Neuronal stem cell (in vitro differentiated cells): ENCODE measurements around the gene DDIAS.
A peak's percentile ranks its signal among the peaks of the same experiment; 100 is the strongest.
"Not testable (repeated sequence)": the region's sequence is repeated elsewhere in the genome, so short reads cannot be mapped to it uniquely, and the experiment has no call there.

ENCODE experiments used
- DNase-seq: peaks from one replicate; pipeline ENCODE4 v3.0.0-alpha.2; 2013; ENCODE audit warnings: low spot score
- H2AFZ ChIP-seq: one replicate; pipeline ENCODE4 v1.6.1; 2013; ENCODE audit warnings: mild to moderate bottlenecking, low read length, inconsistent platforms
- H2AK5ac ChIP-seq: 2 replicates; pipeline ENCODE4 v1.6.1; 2013; ENCODE audit warnings: low read depth, mild to moderate bottlenecking, inconsistent platforms, low read length, moderate library complexity, mixed read lengths
- H2BK120ac ChIP-seq: 2 replicates; pipeline ENCODE4 v1.6.1; 2013; ENCODE audit warnings: low read depth, mild to moderate bottlenecking, inconsistent platforms, low read length, moderate library complexity, mixed read lengths
- H2BK12ac ChIP-seq: one replicate; pipeline ENCODE4 v1.6.1; 2013; ENCODE audit warnings: low read length, inconsistent platforms
- H2BK15ac ChIP-seq: 2 replicates; pipeline ENCODE4 v1.6.1; 2013; ENCODE audit warnings: mild to moderate bottlenecking, low read length, inconsistent platforms, mixed read lengths
- H2BK5ac ChIP-seq: one replicate; pipeline ENCODE4 v1.6.1; 2013; ENCODE audit warnings: inconsistent platforms, mild to moderate bottlenecking, low read length, moderate library complexity
- H3K14ac ChIP-seq: one replicate; pipeline ENCODE4 v1.6.1; 2013; ENCODE audit warnings: low read length, inconsistent platforms
- H3K18ac ChIP-seq: 2 replicates; pipeline ENCODE4 v1.6.1; 2013; ENCODE audit warnings: low read length, inconsistent platforms
- H3K23ac ChIP-seq: 2 replicates; pipeline ENCODE4 v1.6.1; 2013; ENCODE audit warnings: low read depth, mild to moderate bottlenecking, mixed read lengths, low read length, inconsistent platforms; ENCODE audit not compliant: poor library complexity
- H3K27ac ChIP-seq: replicated peaks from 3 replicates; pipeline ENCODE4 v1.5.1; 2013; ENCODE audit warnings: low read length, inconsistent platforms
- H3K27me3 ChIP-seq, 3 experiments: 2 replicates each; pipeline ENCODE4 v1.6.1; 2013; ENCODE audit warnings: low read length in 3 of 3, mild to moderate bottlenecking in 2 of 3, inconsistent platforms in 1 of 3, low read depth in 1 of 3, mixed read lengths in 1 of 3, moderate library complexity in 1 of 3; ENCODE audit not compliant: control insufficient read depth in 3 of 3, insufficient read depth in 3 of 3
- H3K36me3 ChIP-seq, 2 donors: replicated peaks in 1 of 2; 2 replicates each; pipeline ENCODE4 v1.6.1; 2013; ENCODE audit warnings: low read length in 2 of 2; ENCODE audit not compliant: control insufficient read depth in 2 of 2, insufficient read depth in 2 of 2
- H3K4ac ChIP-seq: 2 replicates; pipeline ENCODE4 v1.6.1; 2013; ENCODE audit warnings: inconsistent platforms, mild to moderate bottlenecking, low read length, moderate library complexity
- H3K4me1 ChIP-seq, 2 donors: 1 replicate in 1 of 2; 2 replicates in 1 of 2; pipeline ENCODE4 v1.6.1; 2013; ENCODE audit warnings: low read length in 2 of 2, low read depth in 1 of 2; ENCODE audit not compliant: control insufficient read depth in 2 of 2, insufficient read depth in 1 of 2
- H3K4me2 ChIP-seq: one replicate; pipeline ENCODE4 v1.6.1; 2013; ENCODE audit warnings: mild to moderate bottlenecking, low read length, inconsistent platforms; ENCODE audit not compliant: insufficient read depth, poor library complexity, severe bottlenecking
- H3K4me3 ChIP-seq, 2 donors: 2 replicates each; pipeline ENCODE4 v1.5.1; 2013; ENCODE audit warnings: low read length in 2 of 2, mild to moderate bottlenecking in 2 of 2, inconsistent platforms in 1 of 2, moderate library complexity in 1 of 2
- H3K79me1 ChIP-seq: one replicate; pipeline ENCODE4 v1.6.1; 2013; ENCODE audit warnings: low read depth, mild to moderate bottlenecking, inconsistent platforms, low read length, moderate library complexity
- H3K9ac ChIP-seq: one replicate; pipeline ENCODE4 v1.6.1; 2013; ENCODE audit warnings: mild to moderate bottlenecking, low read depth, low read length, inconsistent platforms; ENCODE audit not compliant: poor library complexity
- H3K9me3 ChIP-seq, 2 donors: replicated peaks in 1 of 2; 2 replicates each; pipeline versions ENCODE3 to v1.6.1; 2013; ENCODE audit warnings: low read length in 2 of 2, mild to moderate bottlenecking in 2 of 2, inconsistent platforms in 1 of 2, low read depth in 1 of 2, mixed read lengths in 1 of 2, moderate library complexity in 1 of 2; ENCODE audit not compliant: control insufficient read depth in 2 of 2, insufficient read depth in 1 of 2
- H4K8ac ChIP-seq: one replicate; pipeline ENCODE4 v1.6.1; 2013; ENCODE audit warnings: low read depth, mild to moderate bottlenecking, inconsistent platforms, low read length, moderate library complexity
- H4K91ac ChIP-seq: one replicate; pipeline ENCODE4 v1.6.1; 2013; ENCODE audit warnings: low read length, low read depth, mild to moderate bottlenecking, inconsistent platforms; ENCODE audit not compliant: poor library complexity
- WGBS, 2 donors: extraction: QIAGEN DNeasy Blood & Tissue Kit; methylation state at CpG; one replicate each; pipeline ENCODE4 v1.1.7; 2013; ENCODE audit warnings: missing lambda C conversion rate in 2 of 2, mixed read lengths in 1 of 2; ENCODE audit not compliant: insufficient read length in 2 of 2, insufficient replicate concordance in 1 of 2; ENCODE audit errors: extremely low coverage in 2 of 2; 5-methylcytosine and 5-hydroxymethylcytosine counted together

Gene DDIAS

GRCh38 chr11:82922396-82923173 is 21.0 kb downstream of the DDIAS start:
- H2AK5ac ChIP-seq, H3K4me1 ChIP-seq, H3K9me3 ChIP-seq, H2BK12ac ChIP-seq, H3K14ac ChIP-seq, H3K4me3 ChIP-seq, H3K9ac ChIP-seq, H2BK15ac ChIP-seq, H3K27me3 ChIP-seq, H2BK5ac ChIP-seq, H4K8ac ChIP-seq, H4K91ac ChIP-seq, H3K4me2 ChIP-seq, H3K4ac ChIP-seq, DNase-seq, H3K23ac ChIP-seq, H3K79me1 ChIP-seq, H3K18ac ChIP-seq, H2BK120ac ChIP-seq, H3K27ac ChIP-seq, H2AFZ ChIP-seq: not testable (repeated sequence)
- H3K36me3 ChIP-seq, result peaks cover 2 to 36% of the 10 kb centered on the region in 2 donors
- no CpG with 5 or more reads among the region's 8 CpGs for WGBS, 2 donors

- Histone ChIP-seq H3K14ac (no peak overlapping the region), H3K79me1 (no peaks in the 10 kb centered on the region), H2AK5ac (no peak overlapping the region), H2AFZ (no peak overlapping the region), H3K4me1 (no peaks in the 10 kb centered on the region), H4K91ac (no peak overlapping the region), H3K23ac (no peak overlapping the region), H3K9me3 (no peaks in the 10 kb centered on the region), H3K4me2 (no peak overlapping the region), H3K4me3 (no peak overlapping the region), H4K8ac (no peak overlapping the region), H2BK5ac (no peak overlapping the region), H3K27me3 (no peaks in the 10 kb centered on the region), H2BK15ac (no peak overlapping the region), H2BK12ac (no peak overlapping the region), H3K4ac (no peak overlapping the region), H3K18ac (no peak overlapping the region), H2BK120ac (no peak overlapping the region), H3K27ac (no peak overlapping the region), H3K9ac (no peak overlapping the region), H3K36me3 (peaks cover 2 to 45% of the 10 kb centered on the region in 2 donors)
- DNase-seq, result no peak
- no CpG with 5 or more reads among the region's 5 CpGs for WGBS, 2 donors
These were observed 23.1 kb downstream of the DDIAS start for GRCh38 chr11:82924522-82925224.

DNA sequence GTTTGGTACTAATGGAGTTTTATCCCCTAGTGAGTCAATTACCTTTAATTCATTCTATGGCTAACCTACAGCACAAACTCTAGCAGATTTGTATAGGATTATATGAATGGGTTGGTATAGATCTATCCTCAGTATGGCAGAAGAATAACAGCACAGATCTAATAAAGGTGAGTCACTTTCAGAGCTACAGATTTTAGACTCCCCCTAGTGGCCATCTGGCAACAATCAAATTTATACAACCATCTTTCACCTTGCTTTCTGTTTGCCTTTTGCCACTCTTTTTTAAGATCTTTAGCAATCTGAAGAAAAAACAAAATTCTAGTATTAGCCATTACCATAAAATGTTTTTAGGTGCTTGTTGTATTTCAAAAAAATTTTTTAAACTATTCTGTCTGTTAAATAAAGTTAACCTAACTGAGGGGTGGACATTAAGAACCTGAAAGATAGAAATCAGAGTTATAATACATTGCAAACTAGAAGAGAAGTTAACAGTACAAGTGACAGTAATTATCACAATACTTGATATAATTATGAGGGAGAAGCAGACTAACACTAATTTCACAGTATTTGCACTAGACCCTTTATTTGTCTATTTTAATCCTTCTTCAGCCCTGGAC is 25.8 kb downstream of the DDIAS start:
- no peak overlapping the region for H4K91ac ChIP-seq
- no peak overlapping the region for H2BK15ac ChIP-seq
- no peak overlapping the region for H4K8ac ChIP-seq
- no peaks in the 10 kb centered on the region for H3K4me1 ChIP-seq
- no peak overlapping the region for H3K4me3 ChIP-seq
- H2BK5ac ChIP-seq, result no peak overlapping the region
- no peak overlapping the region for H3K9ac ChIP-seq
- DNase-seq, result peak; percentile 26
- no peak overlapping the region for H3K4ac ChIP-seq
- no peak overlapping the region for H2BK12ac ChIP-seq
- peaks cover 7 to 61% of the 10 kb centered on the region in 2 donors for H3K36me3 ChIP-seq
- no peak overlapping the region for H3K4me2 ChIP-seq
- H3K27ac ChIP-seq, result no peak overlapping the region
- no peak overlapping the region for H2BK120ac ChIP-seq
- no peak overlapping the region for H2AFZ ChIP-seq
- H3K14ac ChIP-seq, result no peak overlapping the region
- no peaks in the 10 kb centered on the region for H3K27me3 ChIP-seq
- H3K23ac ChIP-seq, result no peak overlapping the region
- no peak overlapping the region for H3K18ac ChIP-seq
- no peak overlapping the region for H2AK5ac ChIP-seq
- H3K79me1 ChIP-seq, result no peaks in the 10 kb centered on the region
- no peaks in the 10 kb centered on the region for H3K9me3 ChIP-seq

GRCh38 chr11:82929121-82929520 is 27.6 kb downstream of the DDIAS start:
- Histone ChIP-seq H3K4me2 (no peak overlapping the region), H2AFZ (no peak overlapping the region), H2BK5ac (no peak overlapping the region), H3K18ac (no peak overlapping the region), H4K8ac (no peak overlapping the region), H3K79me1 (no peaks in the 10 kb centered on the region), H3K23ac (no peak overlapping the region), H2BK120ac (no peak overlapping the region), H3K14ac (no peak overlapping the region), H2AK5ac (no peak overlapping the region), H3K4ac (no peak overlapping the region), H2BK12ac (no peak overlapping the region), H3K4me3 (no peak overlapping the region), H3K36me3 (peaks cover 7 to 64% of the 10 kb centered on the region in 2 donors), H3K27me3 (no peaks in the 10 kb centered on the region), H3K27ac (no peak overlapping the region), H3K9me3 (no peaks in the 10 kb centered on the region), H3K9ac (no peak overlapping the region), H4K91ac (no peak overlapping the region), H2BK15ac (no peak overlapping the region), H3K4me1 (no peaks in the 10 kb centered on the region)
- no peak for DNase-seq
- no CpG with 5 or more reads among the region's 10 CpGs for WGBS, 2 donors
